Fibroblast of lung (primary cell): Measurements from ENCODE around the gene SPACDR. TPM values are rescaled to one million over a fixed set of nuclear protein-coding genes. Genes with fewer than 3 reads are reported as not detected.

Experiments
- DNase-seq, 2 donors: peaks; one replicate each; pipeline versions ENCODE4 v3.0.0 to v3.0.0-alpha.2; 2010; ENCODE audit warnings: low read depth in 2 of 2
- H2AFZ ChIP-seq: 2 replicates; pipeline ENCODE4 v1.5.1; 2012; ENCODE audit warnings: low read length, control low read depth, inconsistent platforms
- H3K27ac ChIP-seq: 2 replicates; pipeline ENCODE4 v1.5.1; 2011; ENCODE audit warnings: low read length, control low read depth; ENCODE audit not compliant: insufficient read depth
- H3K27me3 ChIP-seq: 2 replicates; pipeline ENCODE4 v1.5.1; 2011; ENCODE audit warnings: mild to moderate bottlenecking, low read length; ENCODE audit not compliant: control insufficient read depth, insufficient read depth
- H3K36me3 ChIP-seq: 2 replicates; pipeline ENCODE4 v1.5.1; 2011; ENCODE audit warnings: low read length; ENCODE audit not compliant: control insufficient read depth, insufficient read depth
- H3K4me1 ChIP-seq: 2 replicates; pipeline ENCODE4 v1.5.1; 2011; ENCODE audit warnings: low read length; ENCODE audit not compliant: control insufficient read depth, insufficient read depth; ENCODE audit errors: extremely low read depth
- H3K4me2 ChIP-seq: 2 replicates; pipeline ENCODE4 v1.5.1; 2011; ENCODE audit warnings: low read length, control low read depth; ENCODE audit not compliant: insufficient read depth; ENCODE audit errors: extremely low read depth
- H3K4me3 ChIP-seq, 4 experiments: fragments of 200-600 bp in 1 of 4; sonication (generic) in 1 of 4; replicated peaks in 1 of 4; 2 replicates each; pipeline ENCODE4 v1.5.1; 2011 to 2016; ENCODE audit warnings: low read length in 4 of 4, low read depth in 3 of 4, mild to moderate bottlenecking in 3 of 4, control low read depth in 2 of 4, inconsistent platforms in 1 of 4, mixed read lengths in 1 of 4; ENCODE audit not compliant: insufficient read depth in 1 of 4; ENCODE audit errors: control extremely low read depth in 1 of 4
- H3K79me2 ChIP-seq: 2 replicates; pipeline ENCODE4 v1.5.1; 2012; ENCODE audit warnings: mild to moderate bottlenecking, low read length, inconsistent platforms; ENCODE audit not compliant: control insufficient read depth, insufficient read depth
- H3K9ac ChIP-seq: 2 replicates; pipeline ENCODE4 v1.5.1; 2011; ENCODE audit warnings: mild to moderate bottlenecking, low read length, control low read depth; ENCODE audit not compliant: insufficient read depth
- H3K9me3 ChIP-seq: 2 replicates; pipeline ENCODE4 v1.5.1; 2012; ENCODE audit warnings: low read depth, low read length; ENCODE audit not compliant: control insufficient read depth, insufficient read depth
- H4K20me1 ChIP-seq: 2 replicates; pipeline ENCODE4 v1.5.1; 2011; ENCODE audit warnings: low read length; ENCODE audit not compliant: control insufficient read depth, insufficient read depth; ENCODE audit errors: extremely low read depth
- CTCF ChIP-seq, 2 donors: IDR thresholded peaks in 1 of 2; conservative IDR thresholded peaks in 1 of 2; 1 replicate in 1 of 2; 2 replicates in 1 of 2; pipeline ENCODE4 v1.5.1; 2011 to 2012; ENCODE audit warnings: low read length in 2 of 2, control low read depth in 1 of 2, inconsistent platforms in 1 of 2, low read depth in 1 of 2, mild to moderate bottlenecking in 1 of 2
- EZH2 ChIP-seq: IDR thresholded peaks from 2 replicates; pipeline ENCODE4 v1.5.1; 2012; ENCODE audit warnings: low read length, control low read depth, mild to moderate bottlenecking; ENCODE audit errors: missing control alignments
- polyA plus RNA-seq, 2 donors: library from polyadenylated mRNA; depleted of rRNA in 1 of 2; stranded (reverse) in 1 of 2; unstranded in 1 of 2; fragments of >200 nt; gene quantifications; 2 replicates each; pipeline ENCODE4 v1.2.1, GENCODE V29; 2011 to 2012; ENCODE audit warnings: missing spikeins in 1 of 2
- total RNA-seq: library from RNA; depleted of rRNA; stranded (reverse); fragments of >200 nt; gene quantifications from 2 replicates; pipeline ENCODE4 v1.2.1, GENCODE V29; 2014

SPACDR gene
- total and polyA plus RNA-seq, 2 donors (not counting 1 experiment from before 2014, with no cell fraction given), result 0.25 to 0.50 TPM

GRCh38 chr7:100434297-100435144 lies 29.5 kb downstream of the SPACDR start:
- DNase-seq, result no peak
- Histone ChIP-seq H3K36me3 (peaks cover 15% of the 10 kb centered on the region), H2AFZ (no peak overlapping the region), H3K27me3 (no peaks in the 10 kb centered on the region), H3K4me3 (peak overlapping the region; percentile 58 to 85 (median 76)), H3K27ac (no peak overlapping the region), H3K9me3 (no peaks in the 10 kb centered on the region), H3K79me2 (peaks cover 51% of the 10 kb centered on the region), H3K4me1 (peaks cover 6% of the 10 kb centered on the region), H4K20me1 (no peaks in the 10 kb centered on the region), H3K4me2 (peak overlapping the region; percentile 86), H3K9ac (no peak overlapping the region)
- TF ChIP-seq CTCF (conservative IDR thresholded peaks at IDR 0.05 in 1 of 2, IDR thresholded peaks at IDR 0.05 in 1 of 2; ENCODE audit: low read depth in 1 of 2, low read length in 2 of 2), result no peak
- no peak for TF ChIP-seq EZH2

- Histone ChIP-seq H3K79me2 (peaks cover 51% of the 10 kb centered on the region), H3K4me1 (peaks cover 6% of the 10 kb centered on the region)
Measured at GRCh38 chr7:100433592-100434296, 30.3 kb downstream of the SPACDR start.

More at GRCh38 chr7:100433592-100434296, 30.3 kb downstream of the SPACDR start:
- H3K36me3 ChIP-seq, result peaks cover 15% of the 10 kb centered on the region
- no peak for TF ChIP-seq EZH2
- no peak for TF ChIP-seq CTCF (conservative IDR thresholded peaks at IDR 0.05 in 1 of 2, IDR thresholded peaks at IDR 0.05 in 1 of 2; ENCODE audit: low read depth in 1 of 2, low read length in 2 of 2)
- no peak overlapping the region for H2AFZ ChIP-seq
- no peak for DNase-seq
- no peaks in the 10 kb centered on the region for H3K9me3 ChIP-seq
- H4K20me1 ChIP-seq, result no peaks in the 10 kb centered on the region
- H3K27ac ChIP-seq, result no peak overlapping the region
- no peaks in the 10 kb centered on the region for H3K27me3 ChIP-seq
- H3K4me2 ChIP-seq, result no peak overlapping the region
- H3K4me3 ChIP-seq, result no peak overlapping the region
- H3K9ac ChIP-seq, result no peak overlapping the region
